GM23338 (cell line): ENCODE data around the gene NOMO2. TPM values are rescaled to one million over a fixed set of nuclear protein-coding genes. Genes with fewer than 3 reads are reported as not detected.
A peak's percentile ranks its signal among the peaks of the same experiment; 100 is the strongest.
"Not testable (repeated sequence)": the region's sequence is repeated elsewhere in the genome, so short reads cannot be mapped to it uniquely, and the experiment has no call there.

ENCODE experiments used
- ATAC-seq: fragments of 200-7000 bp; cut with Tn5 transposase; 3 replicates; pipeline ENCODE4 v1.9.1; 2020
- DNase-seq: peaks from one replicate; pipeline ENCODE4 v3.0.0-alpha.2; 2015; ENCODE audit warnings: low spot score
- H2AFZ ChIP-seq: fragments of 200-600 bp; sonication (generic); 2 replicates; pipeline ENCODE4 v1.8.0; 2016; ENCODE audit warnings: antibody characterized with exemption, mild to moderate bottlenecking, moderate library complexity
- H3F3A ChIP-seq: fragments of 200-600 bp; sonication (generic); replicated peaks from 2 replicates; pipeline ENCODE4 v1.8.0; 2017; ENCODE audit warnings: antibody characterized with exemption, mixed run types, low read depth
- H3K27ac ChIP-seq: fragments of 200-600 bp; sonication (generic); 2 replicates; pipeline ENCODE4 v1.6.1; 2016; ENCODE audit warnings: low read depth
- H3K27me3 ChIP-seq: fragments of 200-600 bp; sonication (generic); 2 replicates; pipeline ENCODE4 v1.8.0; 2016; ENCODE audit warnings: mild to moderate bottlenecking, mixed run types, moderate library complexity; ENCODE audit not compliant: insufficient read depth
- H3K36me3 ChIP-seq: fragments of 200-600 bp; sonication (generic); 2 replicates; pipeline ENCODE4 v1.8.0; 2016; ENCODE audit warnings: mild to moderate bottlenecking; ENCODE audit not compliant: insufficient read depth
- H3K4me1 ChIP-seq: fragments of 200-600 bp; sonication (generic); 2 replicates; pipeline ENCODE4 v1.8.0; 2016; ENCODE audit warnings: mild to moderate bottlenecking, moderate library complexity; ENCODE audit not compliant: insufficient read depth
- H3K4me2 ChIP-seq: fragments of 200-600 bp; sonication (generic); 2 replicates; pipeline ENCODE4 v1.7.1; 2017; ENCODE audit warnings: mixed run types
- H3K4me3 ChIP-seq: fragments of 200-600 bp; sonication (generic); 2 replicates; pipeline ENCODE4 v1.6.1; 2016; ENCODE audit warnings: mixed run types
- H3K79me2 ChIP-seq: fragments of 200-600 bp; sonication (generic); replicated peaks from 2 replicates; pipeline ENCODE4 v1.8.0; 2017; ENCODE audit warnings: mild to moderate bottlenecking; ENCODE audit not compliant: insufficient read depth
- H3K9me2 ChIP-seq: fragments of 200-600 bp; sonication (generic); 2 replicates; pipeline ENCODE4 v1.8.0; 2017; ENCODE audit not compliant: insufficient read depth
- H4K20me1 ChIP-seq: fragments of 200-600 bp; sonication (generic); replicated peaks from 2 replicates; pipeline ENCODE4 v1.8.0; 2017; ENCODE audit warnings: mild to moderate bottlenecking; ENCODE audit not compliant: insufficient read depth
- H3K27ac Mint-ChIP-seq: 2 replicates; pipeline ENCODE4 v1.8.0; 2020; ENCODE audit warnings: inconsistent platforms, mild to moderate bottlenecking, moderate library complexity, mixed read lengths
- H3K27me3 Mint-ChIP-seq: 3 replicates; pipeline ENCODE4 v1.8.0; 2022; ENCODE audit warnings: low read depth, mild to moderate bottlenecking, moderate library complexity, mixed read lengths, inconsistent platforms; ENCODE audit not compliant: insufficient read depth, poor library complexity
- H3K36me3 Mint-ChIP-seq: 3 replicates; pipeline ENCODE4 v1.8.0; 2021; ENCODE audit warnings: low read depth, mild to moderate bottlenecking, inconsistent platforms, moderate library complexity, mixed read lengths
- H3K4me1 Mint-ChIP-seq: 3 replicates; pipeline ENCODE4 v1.8.0; 2020; ENCODE audit warnings: mild to moderate bottlenecking, inconsistent platforms, mixed read lengths
- H3K4me3 Mint-ChIP-seq: 3 replicates; pipeline ENCODE4 v1.8.0; 2021; ENCODE audit warnings: moderate library complexity, mild to moderate bottlenecking, inconsistent platforms, mixed read lengths
- H3K9me3 Mint-ChIP-seq: 3 replicates; pipeline ENCODE4 v1.8.0; 2020; ENCODE audit warnings: moderate library complexity, mild to moderate bottlenecking, inconsistent platforms, mixed read lengths
- polyA plus RNA-seq: library from polyadenylated mRNA; unstranded; fragments of >200 nt; fragmentation: Nextera tagmentation; extraction: Ambion mirVana; gene quantifications from 2 replicates; pipeline ENCODE4 v1.2.1, GENCODE V29; 2016
- total RNA-seq: library from RNA; depleted of rRNA; stranded (reverse); fragments of >200 nt; shearing (Covaris generic); gene quantifications from 2 replicates; pipeline ENCODE4 v1.2.3, GENCODE V29; 2014

Gene NOMO2
- total and polyA plus RNA-seq, 2 experiments from 2014 or later: 58.7 to 95.6 TPM

DNA sequence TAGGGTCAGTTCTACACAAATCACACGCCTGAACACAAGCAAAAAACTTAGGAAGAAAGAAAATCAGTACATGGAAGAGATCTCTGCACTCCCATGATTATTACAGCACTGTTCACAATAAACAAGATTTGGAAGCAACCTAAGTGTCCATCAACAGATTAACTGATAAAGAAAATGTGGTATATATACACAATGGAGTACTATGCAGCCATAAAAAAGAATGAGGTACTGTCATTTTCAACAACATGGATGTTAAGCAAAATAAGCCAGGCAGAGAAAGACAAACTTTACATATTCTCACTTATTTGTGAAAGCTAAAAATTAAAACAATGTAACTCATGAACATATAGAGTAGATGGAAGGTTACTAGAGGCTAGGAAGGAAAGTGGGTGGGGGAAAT lies 16.0 kb upstream of the NOMO2 start:
- H3K27me3 Mint-ChIP-seq, H3K4me1 ChIP-seq, H3K4me2 ChIP-seq, H3K4me3 Mint-ChIP-seq, H3K9me3 Mint-ChIP-seq, H3K27me3 ChIP-seq, ATAC-seq, H3K4me1 Mint-ChIP-seq, H3K27ac ChIP-seq, H3F3A ChIP-seq, H3K27ac Mint-ChIP-seq, H3K79me2 ChIP-seq, H3K36me3 ChIP-seq, H3K36me3 Mint-ChIP-seq, H4K20me1 ChIP-seq, H2AFZ ChIP-seq, H3K4me3 ChIP-seq, DNase-seq, H3K9me2 ChIP-seq: not testable (repeated sequence)

DNA sequence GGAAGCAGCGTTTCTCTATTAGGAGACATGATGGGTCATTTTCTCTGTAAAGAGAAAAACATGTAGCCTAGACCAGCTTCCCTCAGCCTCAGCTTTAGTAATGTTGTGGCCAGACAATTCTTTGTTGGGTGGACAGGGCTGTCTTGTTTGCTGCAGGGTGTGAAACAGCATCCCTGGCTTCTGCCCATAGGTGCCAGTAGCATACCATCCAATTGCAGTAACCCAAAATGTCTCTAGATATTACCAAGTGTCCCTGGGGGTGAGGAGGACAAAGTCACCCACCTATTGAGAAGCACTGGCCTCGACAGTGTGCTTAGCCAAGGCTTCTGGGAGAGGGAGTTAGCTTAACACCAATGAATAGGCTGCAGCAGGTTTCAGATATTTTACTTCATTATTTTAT lies 14.0 kb upstream of the NOMO2 start:
- H3K27me3 ChIP-seq, H3K4me3 ChIP-seq, H3K9me2 ChIP-seq, H3K27ac ChIP-seq, H3K36me3 ChIP-seq, H2AFZ ChIP-seq, H3K4me1 Mint-ChIP-seq, DNase-seq, H3K9me3 Mint-ChIP-seq, H3K27me3 Mint-ChIP-seq, H3F3A ChIP-seq, H3K79me2 ChIP-seq, ATAC-seq, H3K4me3 Mint-ChIP-seq, H3K4me1 ChIP-seq, H4K20me1 ChIP-seq, H3K36me3 Mint-ChIP-seq, H3K4me2 ChIP-seq, H3K27ac Mint-ChIP-seq: not testable (repeated sequence)

DNA sequence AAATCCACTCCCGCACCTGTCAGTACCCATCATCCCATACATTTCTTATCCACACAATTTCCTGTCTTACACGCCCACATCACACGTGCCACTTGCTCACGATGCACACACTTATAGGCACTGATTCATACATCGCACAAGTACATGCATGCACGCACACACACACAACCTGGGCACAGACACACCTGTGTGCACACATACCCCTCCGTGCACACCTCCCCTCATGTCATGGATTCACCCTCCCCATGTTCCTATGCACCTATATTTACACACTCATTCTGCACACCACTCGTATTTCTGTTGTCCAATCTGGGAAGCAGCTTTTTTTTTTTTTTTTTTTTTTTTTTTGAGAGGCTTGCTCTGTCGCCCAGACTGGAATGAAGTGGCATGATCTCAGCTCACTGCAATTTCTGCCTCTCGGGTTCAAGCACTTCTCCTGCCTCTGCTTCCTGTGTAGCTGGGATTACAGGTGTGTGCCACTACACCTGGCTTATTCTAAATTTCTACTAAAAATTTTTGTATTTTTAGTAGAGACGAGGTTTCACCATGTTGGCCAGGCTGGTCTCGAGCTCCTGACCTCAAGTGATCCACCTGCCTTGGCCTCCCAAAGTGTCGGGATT lies 13.5 kb upstream of the NOMO2 start:
- H3K27ac Mint-ChIP-seq, H3K27me3 Mint-ChIP-seq, H3K27ac ChIP-seq, H2AFZ ChIP-seq, H3K4me2 ChIP-seq, H3K9me3 Mint-ChIP-seq, H4K20me1 ChIP-seq, H3K4me3 Mint-ChIP-seq, H3K4me1 Mint-ChIP-seq, H3K27me3 ChIP-seq, H3K4me1 ChIP-seq, H3K9me2 ChIP-seq, H3K36me3 ChIP-seq, H3K4me3 ChIP-seq, H3F3A ChIP-seq, DNase-seq, H3K36me3 Mint-ChIP-seq, H3K79me2 ChIP-seq, ATAC-seq: not testable (repeated sequence)

DNA sequence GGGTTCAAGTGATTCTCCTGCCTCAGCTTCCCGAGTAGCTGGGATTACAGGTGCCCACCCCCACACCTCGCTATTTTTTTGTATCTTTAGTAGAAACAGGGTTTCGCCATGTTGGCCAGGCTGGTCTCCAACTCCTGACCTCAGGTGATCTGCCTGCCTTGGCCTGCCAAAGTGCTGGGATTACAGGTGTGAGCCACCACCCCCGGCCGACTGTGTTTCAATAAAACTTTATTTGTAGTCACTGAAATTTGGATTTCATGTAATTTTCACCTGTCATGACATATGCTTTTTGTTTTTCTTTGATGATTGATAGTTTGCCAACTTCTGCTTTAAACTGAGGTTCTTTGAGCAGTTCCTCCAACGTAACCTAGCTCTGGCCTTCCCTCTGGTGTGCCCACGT lies 12.0 kb upstream of the NOMO2 start:
- H3K4me3 Mint-ChIP-seq, H3K4me3 ChIP-seq, H3K27ac ChIP-seq, H3K79me2 ChIP-seq, H2AFZ ChIP-seq, H3K27me3 ChIP-seq, H3K9me2 ChIP-seq, H3K27ac Mint-ChIP-seq, H3K9me3 Mint-ChIP-seq, H3K36me3 ChIP-seq, H3F3A ChIP-seq, H3K4me2 ChIP-seq, H3K27me3 Mint-ChIP-seq, ATAC-seq, H3K36me3 Mint-ChIP-seq, H4K20me1 ChIP-seq, DNase-seq, H3K4me1 Mint-ChIP-seq, H3K4me1 ChIP-seq: not testable (repeated sequence)

DNA sequence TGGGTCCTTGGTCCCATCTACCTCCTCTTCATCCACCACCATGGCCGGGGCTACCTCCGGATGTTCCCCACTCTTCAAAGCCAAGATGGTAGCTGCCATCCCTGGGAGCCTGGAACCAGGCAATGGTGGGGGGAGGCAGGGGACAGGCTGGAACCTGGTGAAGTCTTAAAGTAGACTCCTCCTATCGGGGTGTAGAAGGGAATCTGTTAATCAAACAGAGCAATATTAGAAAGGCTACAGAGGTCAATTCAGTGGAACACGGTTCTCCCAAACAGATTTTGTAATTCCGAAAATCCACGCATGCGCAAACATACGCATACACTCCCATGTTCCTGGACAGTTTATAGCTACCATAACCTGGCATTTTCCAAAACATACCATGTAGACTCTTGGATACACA lies 11.1 kb upstream of the NOMO2 start:
- not testable (repeated sequence) for ATAC-seq, H3K27ac Mint-ChIP-seq, H2AFZ ChIP-seq, H3K4me3 ChIP-seq, H3K27me3 ChIP-seq, H3K36me3 Mint-ChIP-seq, H3K4me2 ChIP-seq, H3K4me1 ChIP-seq, H3K4me1 Mint-ChIP-seq, H3K4me3 Mint-ChIP-seq, H3K9me2 ChIP-seq, H3K79me2 ChIP-seq, H3K36me3 ChIP-seq, H4K20me1 ChIP-seq, H3K27ac ChIP-seq, H3F3A ChIP-seq, DNase-seq, H3K27me3 Mint-ChIP-seq, H3K9me3 Mint-ChIP-seq

DNA sequence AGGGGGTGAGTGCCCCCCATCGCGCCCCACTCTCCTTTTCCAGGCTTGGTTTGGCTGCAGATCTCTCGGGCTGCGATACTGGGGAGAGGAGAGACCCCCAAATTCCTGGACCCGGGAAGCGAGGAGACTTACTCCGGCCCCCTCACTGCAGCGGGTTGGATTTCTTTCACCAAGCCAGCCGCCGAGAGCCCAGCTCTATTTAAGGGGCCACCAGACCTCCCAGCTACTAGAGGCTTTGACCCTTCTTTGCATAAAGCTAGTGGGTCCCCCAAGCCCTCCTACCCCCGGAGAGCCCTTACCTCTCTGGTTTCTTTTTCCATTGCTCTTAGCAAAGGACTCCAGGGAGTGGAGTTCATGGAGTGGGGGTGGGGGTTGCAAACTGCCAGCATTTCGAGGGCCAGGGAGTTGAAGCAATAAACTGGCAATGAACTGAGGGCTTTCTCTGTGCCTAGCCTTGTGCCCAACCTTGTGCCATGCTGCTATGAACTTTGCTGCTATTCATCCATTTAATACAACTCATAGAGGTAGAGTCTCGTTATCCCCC lies 9.5 kb upstream of the NOMO2 start:
- DNase-seq: peak; percentile 17
- H3K9me3 Mint-ChIP-seq, H3K9me2 ChIP-seq, H3K4me1 ChIP-seq, H3K27ac ChIP-seq, H3K27me3 ChIP-seq, H2AFZ ChIP-seq, H3K79me2 ChIP-seq, H3K27ac Mint-ChIP-seq, H3F3A ChIP-seq, H4K20me1 ChIP-seq, H3K4me1 Mint-ChIP-seq, H3K36me3 Mint-ChIP-seq, H3K27me3 Mint-ChIP-seq, H3K4me3 Mint-ChIP-seq, H3K36me3 ChIP-seq: not testable (repeated sequence)
- Histone ChIP-seq H3K4me2 (peak overlapping the region; percentile 67; the same call in 1 of the 2 replicates), H3K4me3 (peak overlapping the region; percentile 47)
- peak; percentile 66 for ATAC-seq
